Endothelial cell (in vitro differentiated cells): ENCODE measurements around the gene PRPH. TPM values are rescaled to one million over a fixed set of nuclear protein-coding genes. Genes with fewer than 3 reads are reported as not detected.
A peak's percentile ranks its signal among the peaks of the same experiment; 100 is the strongest.

Source experiments
- DNase-seq: peaks from one replicate; pipeline ENCODE4 v3.0.0; 2021; ENCODE audit warnings: low spot score
- H3K27ac Mint-ChIP-seq: one replicate; pipeline ENCODE4 v1.8.0; 2021; ENCODE audit warnings: mixed read lengths, inconsistent platforms; ENCODE audit not compliant: unreplicated experiment
- H3K27me3 Mint-ChIP-seq: one replicate; pipeline ENCODE4 v1.8.0; 2021; ENCODE audit warnings: mild to moderate bottlenecking, moderate library complexity, mixed read lengths, inconsistent platforms; ENCODE audit not compliant: unreplicated experiment
- H3K36me3 Mint-ChIP-seq: one replicate; pipeline ENCODE4 v1.8.0; 2021; ENCODE audit warnings: mild to moderate bottlenecking, low read depth, mixed read lengths, inconsistent platforms; ENCODE audit not compliant: unreplicated experiment
- H3K4me1 Mint-ChIP-seq: one replicate; pipeline ENCODE4 v1.8.0; 2021; ENCODE audit warnings: mild to moderate bottlenecking, mixed read lengths, inconsistent platforms; ENCODE audit not compliant: unreplicated experiment
- H3K4me3 Mint-ChIP-seq: one replicate; pipeline ENCODE4 v1.8.0; 2021; ENCODE audit warnings: mild to moderate bottlenecking, mixed read lengths, inconsistent platforms; ENCODE audit not compliant: unreplicated experiment
- H3K9me3 Mint-ChIP-seq: one replicate; pipeline ENCODE4 v1.8.0; 2021; ENCODE audit warnings: mixed read lengths, inconsistent platforms; ENCODE audit not compliant: unreplicated experiment
- CTCF ChIP-seq: fragments of 200-600 bp; sonication (generic); IDR thresholded peaks from one replicate; pipeline ENCODE4 v1.5.0; 2021; ENCODE audit warnings: antibody characterized with exemption; ENCODE audit not compliant: unreplicated experiment
- total RNA-seq: library from RNA; stranded (reverse); fragmentation: NEBNext Ultra II Directional; extraction: Animal tissue kit (Norgen Biotek cat#: 25700); gene quantifications from one replicate; pipeline ENCODE4 v1.2.1, GENCODE V29; 2021; ENCODE audit not compliant: unreplicated experiment

The PRPH gene
- total RNA-seq, 1 donor from 2014 or later, result not detected

- TF ChIP-seq CTCF, result no peak
- Mint-ChIP-seq H3K27me3 (peaks cover 18% of the 10 kb centered on the region), H3K27ac (no peak overlapping the region), H3K36me3 (peaks cover 4% of the 10 kb centered on the region), H3K4me3 (no peak overlapping the region), H3K9me3 (no peaks in the 10 kb centered on the region), H3K4me1 (no peaks in the 10 kb centered on the region)
- DNase-seq, result no peak
Measured at GRCh38 chr12:49328816-49329215, 33.9 kb downstream of the PRPH start.

- H3K4me3 Mint-ChIP-seq, result no peak overlapping the region
- TF ChIP-seq CTCF, result no peak
- H3K4me1 Mint-ChIP-seq, result no peaks in the 10 kb centered on the region
- peaks cover 7% of the 10 kb centered on the region for H3K36me3 Mint-ChIP-seq
- no peak for DNase-seq
- no peaks in the 10 kb centered on the region for H3K9me3 Mint-ChIP-seq
- H3K27ac Mint-ChIP-seq, result no peak overlapping the region
- H3K27me3 Mint-ChIP-seq, result peaks cover 27% of the 10 kb centered on the region
Measured at GRCh38 chr12:49330032-49330619, 35.2 kb downstream of the PRPH start.

GRCh38 chr12:49330631-49331379, 35.9 kb downstream of the PRPH start:
- Mint-ChIP-seq H3K27ac (no peak overlapping the region), H3K4me1 (no peaks in the 10 kb centered on the region), H3K36me3 (peaks cover 12% of the 10 kb centered on the region), H3K27me3 (peaks cover 34% of the 10 kb centered on the region), H3K4me3 (no peak overlapping the region), H3K9me3 (no peaks in the 10 kb centered on the region)
- no peak for TF ChIP-seq CTCF
- no peak for DNase-seq

- H3K4me1 Mint-ChIP-seq, result no peaks in the 10 kb centered on the region
- DNase-seq, result peak; percentile 79
- H3K27ac Mint-ChIP-seq, result no peak overlapping the region
- peaks cover 34% of the 10 kb centered on the region for H3K27me3 Mint-ChIP-seq
- no peaks in the 10 kb centered on the region for H3K9me3 Mint-ChIP-seq
- TF ChIP-seq CTCF, result no peak
- H3K36me3 Mint-ChIP-seq, result peaks cover 12% of the 10 kb centered on the region
- no peak overlapping the region for H3K4me3 Mint-ChIP-seq
Measured at GRCh38 chr12:49331380-49332222, 36.7 kb downstream of the PRPH start.
